Sigmoid colon (tissue), 7 donors: ENCODE data around the gene TRIM14. TPM values are rescaled to one million over a fixed set of nuclear protein-coding genes. Genes with fewer than 3 reads are reported as not detected.

Source experiments
- DNase-seq: peaks from one replicate; pipeline ENCODE4 v3.0.0-alpha.2; 2019
- H3K27ac ChIP-seq, 4 donors: fragments of 200-600 bp; sonication (generic); one replicate each; pipeline ENCODE4 v1.5.1; 2016 to 2019; ENCODE audit warnings: mild to moderate bottlenecking in 1 of 4
- H3K27me3 ChIP-seq, 3 donors: fragments of 200-600 bp; sonication (generic); one replicate each; pipeline ENCODE4 v1.5.1; 2019; ENCODE audit warnings: mild to moderate bottlenecking in 1 of 3
- H3K36me3 ChIP-seq, 4 donors: fragments of 200-600 bp; sonication (generic); one replicate each; pipeline ENCODE4 v1.5.1; 2016 to 2019
- H3K4me1 ChIP-seq, 4 donors: fragments of 200-600 bp; sonication (generic); one replicate each; pipeline ENCODE4 v1.5.1; 2017 to 2019
- H3K4me3 ChIP-seq, 4 donors: fragments of 200-600 bp; sonication (generic); one replicate each; pipeline ENCODE4 v1.5.1; 2017 to 2019; ENCODE audit warnings: mild to moderate bottlenecking in 2 of 4, moderate library complexity in 1 of 4
- H3K9me3 ChIP-seq, 4 donors: fragments of 200-600 bp in 3 of 4; sonication (generic) in 3 of 4; one replicate each; pipeline versions ENCODE4 v1.5.1 to v1.6.1; 2013 to 2019
- CTCF ChIP-seq, 4 experiments: fragments of 450-650 bp in 3 of 4; fragments of 200-600 bp in 1 of 4; IDR thresholded peaks; one replicate each; pipeline ENCODE4 v1.5.1; 2016 to 2019; ENCODE audit warnings: antibody characterized with exemption in 4 of 4, mild to moderate bottlenecking in 3 of 4, moderate library complexity in 2 of 4
- EP300 ChIP-seq, 4 donors: sonication (generic); formaldehyde crosslinking; IDR thresholded peaks; one replicate each; pipeline ENCODE4 v1.6.1; 2017; ENCODE audit warnings: antibody characterized with exemption in 4 of 4
- POLR2A ChIP-seq, 2 donors: fragments of 450-650 bp; IDR thresholded peaks; one replicate each; pipeline ENCODE4 v1.6.1; 2016; ENCODE audit warnings: antibody characterized with exemption in 2 of 2, mild to moderate bottlenecking in 2 of 2, moderate library complexity in 2 of 2
- POLR2AphosphoS5 ChIP-seq, 4 donors: sonication (generic); formaldehyde crosslinking; IDR thresholded peaks; one replicate each; pipeline ENCODE4 v1.6.1; 2017; ENCODE audit warnings: antibody characterized with exemption in 4 of 4
- WGBS, 2 donors: extraction: QIAGEN DNeasy Blood & Tissue Kit; methylation state at CpG; one replicate each; pipeline ENCODE4 v1.1.7; 2013; 5-methylcytosine and 5-hydroxymethylcytosine counted together
- intact Hi-C: fragments of 100-400 bp; cut with DNase I; formaldehyde crosslinking; loops from one replicate; pipeline ENCODE4 v1.15.1; 2023
- polyA plus RNA-seq, 3 donors: library from polyadenylated mRNA; stranded (reverse); fragments of 200-250 nt; gene quantifications; one replicate each; pipeline ENCODE4 v1.2.3, GENCODE V29; 2013
- total RNA-seq, 4 donors: library from RNA; depleted of rRNA; stranded (reverse); fragments of >200 nt; gene quantifications; one replicate each; pipeline ENCODE4 v1.1.0, GENCODE V29; 2016
- donor health status: healthy with polysubstance abuse.
- donor health status: Bipolar disorder and iron deficiency.
- donor health status: healthy.

The TRIM14 gene
- total and polyA plus RNA-seq, 7 donors, result 7.2 to 40.1 (median 13.2) TPM

- WGBS, 2 donors, result 0 to 1% methylated on average over 80 of the region's 80 CpGs
- H3K27ac ChIP-seq, result peak within 1 kb of the TSS; percentile 95 to 98 (median 96)
- peak; percentile 73 to 92 for TF ChIP-seq POLR2A (IDR thresholded peaks at IDR 0.05)
- TF ChIP-seq CTCF (IDR thresholded peaks at IDR 0.05), result no peak
- no peak for TF ChIP-seq EP300 (IDR thresholded peaks at IDR 0.05)
- TF ChIP-seq POLR2AphosphoS5 (IDR thresholded peaks at IDR 0.05), result peak; percentile 94 to 98 (median 96)
- peaks cover 0 to 10% (median 2%) of the 10 kb centered on the region in 4 donors for H3K36me3 ChIP-seq
- DNase-seq, result peak; percentile 97
- intact Hi-C loops, result loop anchor here (1.0 to 10.0 kb wide), 4 partner anchors 74 to 1768 kb away; partner anchors contain the start of genes ANP32B, NR4A3, TBC1D2 and TRMO
- H3K4me3 ChIP-seq, result peak within 1 kb of the TSS; percentile 78 to 95 (median 82)
- H3K4me1 ChIP-seq, result peaks cover 0 to 20% (median 9%) of the 10 kb centered on the region in 4 donors
- H3K27me3 ChIP-seq, result no peaks in the 10 kb centered on the region
- H3K9me3 ChIP-seq, result no peaks in the 10 kb centered on the region
Measured at GRCh38 chr9:98056269-98057137, 62.5 kb downstream of the TRIM14 start, which contains the start of gene NANS. Gene NANS, plus strand, starts transcription at chr9:98056732. Its CDS starts 77 bp downstream, at chr9:98056809.

- Histone ChIP-seq H3K4me3 (no peak overlapping the region), H3K9me3 (no peaks in the 10 kb centered on the region), H3K36me3 (no peaks in the 10 kb centered on the region), H3K27me3 (no peaks in the 10 kb centered on the region), H3K27ac (no peak overlapping the region), H3K4me1 (peaks cover 0 to 20% (median 9%) of the 10 kb centered on the region in 4 donors)
- 97 to 99% methylated on average over 7 of the region's 7 CpGs for WGBS, 2 donors
- no peak for DNase-seq
- intact Hi-C loops, result loop anchor here (10.0 kb wide), 1 partner anchor 1770 kb away; the partner anchor contains the start of gene NR4A3
- no peak for TF ChIP-seq POLR2AphosphoS5 (IDR thresholded peaks at IDR 0.05)
- TF ChIP-seq EP300 (IDR thresholded peaks at IDR 0.05), result no peak
- TF ChIP-seq POLR2A (IDR thresholded peaks at IDR 0.05), result no peak
- no peak for TF ChIP-seq CTCF (IDR thresholded peaks at IDR 0.05)
Measured at GRCh38 chr9:98054376-98054951, 64.6 kb downstream of the TRIM14 start.

GRCh38 chr9:98050351-98050750 lies 68.7 kb downstream of the TRIM14 start:
- WGBS, 2 donors, result 95 to 97% methylated on average over 4 of the region's 4 CpGs

GRCh38 chr9:98049288-98050072 lies 69.5 kb downstream of the TRIM14 start:
- Histone ChIP-seq H3K4me3 (no peak overlapping the region), H3K27me3 (no peaks in the 10 kb centered on the region), H3K27ac (no peak overlapping the region), H3K9me3 (no peaks in the 10 kb centered on the region), H3K36me3 (no peaks in the 10 kb centered on the region), H3K4me1 (no peaks in the 10 kb centered on the region)
- DNase-seq, result no peak
- intact Hi-C loops, result loop anchor here (10.0 kb wide), 1 partner anchor 1775 kb away; the partner anchor contains the start of gene NR4A3
- TF ChIP-seq CTCF (IDR thresholded peaks at IDR 0.05) (no peak), POLR2A (IDR thresholded peaks at IDR 0.05) (no peak), POLR2AphosphoS5 (IDR thresholded peaks at IDR 0.05) (no peak), EP300 (IDR thresholded peaks at IDR 0.05) (no peak)
- WGBS, 2 donors, result 54 to 86% methylated on average over 1 of the region's 1 CpG

More at GRCh38 chr9:98050351-98050750, 68.7 kb downstream of the TRIM14 start:
- H3K9me3 ChIP-seq, result no peaks in the 10 kb centered on the region
- no peaks in the 10 kb centered on the region for H3K4me1 ChIP-seq
- no peak overlapping the region for H3K27ac ChIP-seq
- H3K27me3 ChIP-seq, result no peaks in the 10 kb centered on the region
- no peak overlapping the region for H3K4me3 ChIP-seq
- TF ChIP-seq POLR2AphosphoS5 (IDR thresholded peaks at IDR 0.05), result no peak
- intact Hi-C loops, result loop anchor here (10.0 kb wide), 1 partner anchor 1774 kb away; the partner anchor contains the start of gene NR4A3
- DNase-seq, result no peak
- no peaks in the 10 kb centered on the region for H3K36me3 ChIP-seq
